HEK293T (cell line): ENCODE measurements around the gene ANKRD40CL.

Source experiments
- CTCF ChIA-PET: fragments of 350-600 bp; formaldehyde crosslinking; extraction: SDS; loops from one replicate; lab custom pipeline; 2021; ENCODE audit warnings: antibody characterized with exemption, inconsistent platforms; lab: Yijun Ruan, JAX
- POLR2A ChIA-PET: fragments of 350-600 bp; formaldehyde crosslinking; extraction: SDS; loops from one replicate; lab custom pipeline; 2020; ENCODE audit warnings: antibody characterized with exemption, inconsistent platforms; lab: Yijun Ruan, JAX
- DNase-seq: peaks from one replicate; pipeline ENCODE4 v3.0.0; 2012; ENCODE audit warnings: mixed read lengths; ENCODE audit errors: extremely low spot score
- ARNT ChIP-seq: fragments of 450-650 bp; IDR thresholded peaks from 2 replicates; pipeline ENCODE4 v1.6.1; 2017; ENCODE audit warnings: mild to moderate bottlenecking
- BHLHE40 ChIP-seq: fragments of 450-650 bp; IDR thresholded peaks from 2 replicates; pipeline ENCODE4 v1.6.1; 2016; ENCODE audit warnings: mild to moderate bottlenecking, moderate library complexity, borderline replicate concordance
- CTBP1 ChIP-seq: fragments of 450-650 bp; IDR thresholded peaks from 2 replicates; pipeline ENCODE4 v1.6.1; 2016; ENCODE audit warnings: borderline replicate concordance
- ELF4 ChIP-seq: fragments of 450-650 bp; IDR thresholded peaks from 2 replicates; pipeline ENCODE4 v1.6.1; 2017; ENCODE audit warnings: antibody characterized with exemption
- FOXA1 ChIP-seq: fragments of 450-650 bp; IDR thresholded peaks from 2 replicates; pipeline ENCODE4 v1.6.1; 2016; ENCODE audit warnings: mild to moderate bottlenecking
- FOXK2 ChIP-seq: fragments of 450-650 bp; IDR thresholded peaks from 2 replicates; pipeline ENCODE4 v1.6.1; 2016; ENCODE audit warnings: mild to moderate bottlenecking
- FOXM1 ChIP-seq: fragments of 450-650 bp; IDR thresholded peaks from 2 replicates; pipeline ENCODE4 v1.6.1; 2017; ENCODE audit warnings: mild to moderate bottlenecking, borderline replicate concordance
- HDGF ChIP-seq: fragments of 450-650 bp; IDR thresholded peaks from 2 replicates; pipeline ENCODE4 v1.6.1; 2017; ENCODE audit warnings: antibody characterized with exemption, borderline replicate concordance
- L3MBTL2 ChIP-seq: fragments of 450-650 bp; conservative IDR thresholded peaks from 2 replicates; pipeline ENCODE4 v1.6.1; 2016; ENCODE audit warnings: mild to moderate bottlenecking
- LEF1 ChIP-seq: fragments of 450-650 bp; IDR thresholded peaks from 2 replicates; pipeline ENCODE4 v1.6.1; 2017; ENCODE audit warnings: mild to moderate bottlenecking, borderline replicate concordance
- NFRKB ChIP-seq: fragments of 450-650 bp; IDR thresholded peaks from 2 replicates; pipeline ENCODE4 v1.6.1; 2016; ENCODE audit warnings: mild to moderate bottlenecking, moderate library complexity
- SP1 ChIP-seq: fragments of 450-650 bp; IDR thresholded peaks from 2 replicates; pipeline ENCODE4 v1.6.1; 2017
- SUZ12 ChIP-seq: fragments of 450-650 bp; IDR thresholded peaks from 2 replicates; pipeline ENCODE4 v1.6.1; 2016; ENCODE audit warnings: mild to moderate bottlenecking
- TARDBP ChIP-seq: fragments of 450-650 bp; IDR thresholded peaks from 2 replicates; pipeline ENCODE4 v1.6.1; 2016
- ZNF384 ChIP-seq: fragments of 450-650 bp; IDR thresholded peaks from 2 replicates; pipeline ENCODE4 v1.6.1; 2016
- TF ChIP-seq, protein P1 (sequence below): fragments of 450-650 bp; IDR thresholded peaks from 2 replicates; pipeline ENCODE4 v1.6.1; 2016

ANKRD40CL gene

GRCh38 chr17:50770346-50770745, 3.0 kb upstream of the ANKRD40CL start:
- CTCF ChIA-PET: interaction anchor here (1.0 kb wide), 1 partner anchor 13 kb away, joined by 5 read pairs; no protein-coding TSS in a partner anchor
- POLR2A ChIA-PET: no interaction called here
- DNase-seq: no peak
- no peak for TF ChIP-seq SUZ12
- TF ChIP-seq FOXM1: no peak
- TF ChIP-seq CTBP1: no peak

DNA sequence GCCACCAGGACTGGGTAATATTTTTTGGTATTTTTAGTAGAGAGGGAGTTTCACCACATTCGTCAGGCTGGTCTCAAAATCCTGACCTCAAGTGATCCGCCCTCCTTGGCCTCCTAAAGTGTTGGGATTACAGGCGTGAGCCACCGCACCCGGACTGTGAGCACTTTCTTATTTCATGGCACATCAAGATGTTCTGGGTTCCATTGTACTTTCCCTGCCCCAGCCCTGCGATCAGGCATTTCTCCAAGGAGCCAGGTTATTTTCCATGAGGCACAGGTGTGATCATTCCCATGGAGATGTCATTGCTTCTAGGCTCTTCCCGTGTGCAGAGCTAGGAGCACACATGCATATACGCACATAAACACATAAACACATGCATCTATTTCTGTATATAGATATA, 2.6 kb upstream of the ANKRD40CL start:
- CTCF ChIA-PET: interaction anchor here (1.0 to 1.2 kb wide), 2 partner anchors 13 kb away, joined by 3 to 5 read pairs; no protein-coding TSS in a partner anchor
- no peak for DNase-seq
- POLR2A ChIA-PET: no interaction called here
- no peak for TF ChIP-seq CTBP1
- TF ChIP-seq FOXM1: no peak
- TF ChIP-seq FOXA1: no peak
- TF ChIP-seq SP1: no peak
- TF ChIP-seq L3MBTL2: no peak
- TF ChIP-seq ZNF384: no peak
- no peak for TF ChIP-seq FOXK2
- TF ChIP-seq LEF1: no peak
- no peak for TF ChIP-seq ARNT
- no peak for TF ChIP-seq NFRKB
- no peak for TF ChIP-seq TARDBP
- TF ChIP-seq, protein P1, sequence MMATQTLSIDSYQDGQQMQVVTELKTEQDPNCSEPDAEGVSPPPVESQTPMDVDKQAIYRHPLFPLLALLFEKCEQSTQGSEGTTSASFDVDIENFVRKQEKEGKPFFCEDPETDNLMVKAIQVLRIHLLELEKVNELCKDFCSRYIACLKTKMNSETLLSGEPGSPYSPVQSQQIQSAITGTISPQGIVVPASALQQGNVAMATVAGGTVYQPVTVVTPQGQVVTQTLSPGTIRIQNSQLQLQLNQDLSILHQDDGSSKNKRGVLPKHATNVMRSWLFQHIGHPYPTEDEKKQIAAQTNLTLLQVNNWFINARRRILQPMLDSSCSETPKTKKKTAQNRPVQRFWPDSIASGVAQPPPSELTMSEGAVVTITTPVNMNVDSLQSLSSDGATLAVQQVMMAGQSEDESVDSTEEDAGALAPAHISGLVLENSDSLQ: no peak
- TF ChIP-seq BHLHE40: no peak
- TF ChIP-seq SUZ12: no peak
- TF ChIP-seq HDGF: no peak
- no peak for TF ChIP-seq ELF4

GRCh38 chr17:50768346-50768761, 1.0 kb upstream of the ANKRD40CL start:
- CTCF ChIA-PET: interaction anchor here (0.8 kb wide), 1 partner anchor 189 kb away, joined by 7 read pairs; no protein-coding TSS in a partner anchor
- DNase-seq: no peak
- POLR2A ChIA-PET: interaction anchor here (1.1 to 1.4 kb wide), 2 partner anchors 12 to 49 kb away, joined by 3 read pairs; partner anchors contain the start of gene LUC7L3
- no peak for TF ChIP-seq L3MBTL2
- TF ChIP-seq ZNF384: no peak
- no peak for TF ChIP-seq BHLHE40

DNA sequence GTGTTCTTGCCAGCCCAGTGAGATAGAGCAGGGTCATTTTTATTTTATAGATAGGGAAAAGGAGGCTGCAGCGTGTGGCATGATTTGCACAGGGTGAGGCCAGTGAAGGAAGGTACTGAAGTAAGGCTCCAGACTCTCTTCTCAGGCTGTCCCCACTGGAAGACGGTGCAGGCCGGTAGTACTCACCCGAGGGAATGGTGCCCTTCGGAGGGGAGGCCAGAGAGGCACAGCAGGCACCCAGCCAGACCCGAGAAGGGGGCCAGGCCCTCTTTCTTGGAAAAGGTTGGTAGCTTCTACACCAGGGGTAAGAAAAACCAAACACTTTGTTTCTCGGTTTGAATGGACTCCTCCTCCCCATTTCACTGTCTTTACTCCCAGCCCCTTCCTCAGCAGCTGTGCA, 288 bp downstream of the ANKRD40CL start:
- TF ChIP-seq LEF1 (no peak), ARNT (no peak), CTBP1 (no peak), SP1 (no peak), L3MBTL2 (no peak), FOXM1 (no peak), SUZ12 (no peak), TARDBP (no peak), ZNF384 (no peak), NFRKB (no peak), BHLHE40 (no peak), FOXK2 (no peak), ELF4 (no peak), FOXA1 (no peak), HDGF (no peak)
- TF ChIP-seq, protein P1: no peak
- POLR2A ChIA-PET: interaction anchor here (1.4 kb wide), 1 partner anchor 48 kb away, joined by 3 read pairs; the partner anchor contains the start of gene LUC7L3
- DNase-seq: no peak
- CTCF ChIA-PET: interaction anchor here (5.7 kb wide), 1 partner anchor 16 kb away, joined by 34 read pairs; no protein-coding TSS in a partner anchor

DNA sequence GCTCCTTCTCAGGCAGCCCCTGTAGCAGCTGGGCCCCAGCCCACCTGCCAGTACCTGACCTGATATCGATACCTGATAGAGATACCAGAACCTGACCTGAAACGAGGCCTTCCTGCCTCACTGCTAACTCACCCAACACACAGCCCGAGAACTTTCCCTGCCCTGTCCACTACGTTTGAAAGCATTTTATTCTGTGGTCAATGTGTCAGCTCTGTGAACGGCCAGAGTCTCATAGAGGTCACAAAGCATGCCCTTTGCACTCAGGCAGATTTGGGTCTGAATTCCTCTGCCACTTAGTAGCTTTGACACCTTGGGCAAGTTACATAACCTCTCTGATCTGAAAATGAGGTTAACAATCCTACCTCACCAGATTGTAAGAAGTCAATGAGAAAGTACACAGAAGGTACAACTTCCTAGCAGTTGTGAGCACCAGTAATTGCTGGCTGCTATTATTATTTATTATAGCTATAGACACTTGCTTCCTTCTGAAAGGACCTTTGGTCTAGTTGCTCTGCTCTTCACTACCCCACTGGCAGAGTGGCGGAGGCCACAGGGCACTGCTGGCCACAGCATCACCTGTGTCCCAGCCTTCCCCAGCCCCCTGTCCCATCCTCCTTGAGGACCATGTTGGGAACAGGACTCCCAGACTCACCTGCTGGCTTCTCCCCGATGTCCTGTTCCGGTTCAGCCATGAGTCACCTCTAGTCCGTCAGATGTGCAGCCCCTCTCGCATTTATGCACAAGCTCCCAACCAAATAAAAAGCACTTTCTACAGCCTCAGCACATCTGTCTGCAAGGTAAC, 895 bp downstream of the ANKRD40CL start:
- ChIA-PET CTCF (interaction anchor here (5.7 kb wide), 1 partner anchor 17 kb away, joined by 34 read pairs; no protein-coding TSS in a partner anchor), POLR2A (no interaction called here)
- no peak for TF ChIP-seq ZNF384
- no peak for TF ChIP-seq ELF4
- TF ChIP-seq LEF1: no peak
- TF ChIP-seq L3MBTL2: no peak
- no peak for TF ChIP-seq ARNT
- TF ChIP-seq FOXK2: no peak
- no peak for TF ChIP-seq TARDBP
- TF ChIP-seq HDGF: no peak
- DNase-seq: no peak

GRCh38 chr17:50765454-50766221, 1.7 kb downstream of the ANKRD40CL start:
- ChIA-PET POLR2A (interaction anchor here (1.4 kb wide), 1 partner anchor 46 kb away, joined by 3 read pairs; the partner anchor contains the start of gene LUC7L3), CTCF (interaction anchor here (5.7 kb wide), 1 partner anchor 17 kb away, joined by 34 read pairs; no protein-coding TSS in a partner anchor)
- DNase-seq: no peak
- TF ChIP-seq ELF4 (no peak), L3MBTL2 (no peak), NFRKB (no peak), BHLHE40 (no peak), TARDBP (no peak), HDGF (no peak), FOXK2 (no peak), SP1 (no peak), ARNT (no peak), FOXA1 (no peak)
- TF ChIP-seq, protein P1: no peak
